Motor neuron (in vitro differentiated cells): ENCODE data around the gene SFXN4. TPM values are rescaled to one million over a fixed set of nuclear protein-coding genes. Genes with fewer than 3 reads are reported as not detected.

Source experiments
- ATAC-seq, 8 experiments: fragments of 200-7000 bp; cut with Tn5 transposase; replicated peaks in 6 of 8; 2 replicates each; pipeline ENCODE4 v1.8.0; 2021; ENCODE audit warnings: mild to moderate bottlenecking in 8 of 8, moderate library complexity in 8 of 8
- H3K27ac ChIP-seq, 2 donors: fragments of 250-450 bp; sonication (Bioruptor Pico); 2 replicates each; pipeline ENCODE4 v1.9.0; 2021; ENCODE audit warnings: antibody characterized with exemption in 2 of 2, mild to moderate bottlenecking in 2 of 2, moderate library complexity in 1 of 2
- H3K4me1 ChIP-seq, 2 donors: fragments of 250-450 bp; sonication (Bioruptor Pico); replicated peaks in 1 of 2; 2 replicates each; pipeline ENCODE4 v1.6.1; 2021; ENCODE audit warnings: antibody characterized with exemption in 2 of 2, mild to moderate bottlenecking in 2 of 2, moderate library complexity in 1 of 2
- H3K4me3 ChIP-seq, 5 donors: fragments of 250-450 bp; sonication (Bioruptor Pico); 2 replicates each; pipeline ENCODE4 v1.9.0; 2021; ENCODE audit warnings: antibody characterized with exemption in 5 of 5, mild to moderate bottlenecking in 5 of 5, moderate library complexity in 4 of 5
- WGBS, 10 experiments: fragments of 450-650 bp; shearing (Covaris generic); methylation state at CpG; one replicate each; pipeline ENCODE4 v1.0.0; 2022; 5-methylcytosine and 5-hydroxymethylcytosine counted together
- in situ Hi-C, 9 experiments: fragments of 400-800 bp; cut with MboI; loops; one replicate each; pipeline ENCODE4 v1.15.0; 2021; ENCODE audit warnings: low sequenced_read_pairs in 9 of 9, low pct_unique_long_range_greater_than_20kb in 2 of 9; ENCODE audit not compliant: unreplicated experiment in 9 of 9
- total RNA-seq, 8 experiments: library from RNA; unstranded; fragments of 300-600 nt; gene quantifications; 2 replicates each; pipeline versions ENCODE4 v1.2.3 to v1.2.4, GENCODE V29; 2022

The SFXN4 gene
- total RNA-seq, 8 experiments from 2014 or later, result 10.9 to 57.0 (median 21.8) TPM

DNA sequence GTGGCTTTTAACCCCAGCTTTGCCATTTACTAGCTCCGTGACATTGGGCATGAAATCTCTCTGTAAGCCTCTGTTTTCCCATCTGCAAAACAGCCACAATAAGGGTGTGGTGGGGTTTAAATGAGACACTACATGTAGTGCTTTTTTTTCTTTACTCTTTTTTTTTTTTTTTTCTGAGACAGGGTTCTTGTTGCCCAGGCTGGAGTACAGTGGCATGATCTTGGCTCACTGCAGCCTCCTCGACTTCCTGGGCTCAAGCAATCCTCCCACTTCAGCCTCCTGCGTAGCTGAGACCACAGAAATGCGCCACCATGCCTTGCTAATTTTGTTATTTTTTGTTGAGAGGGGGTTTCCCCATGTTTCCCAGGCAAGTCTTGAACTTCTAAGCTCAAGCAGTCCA is 69.9 kb downstream of the SFXN4 start:
- in situ Hi-C loops, result no loop called here
- H3K27ac ChIP-seq, result no peak overlapping the region
- no peak for ATAC-seq
- H3K4me1 ChIP-seq, result no peaks in the 10 kb centered on the region
- no peak overlapping the region for H3K4me3 ChIP-seq
- 35 to 92% (median 66%) methylated on average over 1 to 4 of the region's 4 CpGs; no CpG with 5 or more reads in 2 of the 10 experiments for WGBS, 10 experiments

GRCh38 chr10:119090968-119091367 is 74.5 kb downstream of the SFXN4 start:
- H3K4me1 ChIP-seq, result no peaks in the 10 kb centered on the region
- in situ Hi-C loops, result no loop called here
- 0 to 92% (median 60%) methylated on average over 1 to 5 of the region's 5 CpGs; no CpG with 5 or more reads in 2 of the 10 experiments for WGBS, 10 experiments
- no peak overlapping the region for H3K4me3 ChIP-seq
- no peak overlapping the region for H3K27ac ChIP-seq
- ATAC-seq, result peak in 3 of 8 experiments; percentile 97 to 100 (median 99)

Other genes with a start within 250 kb of the SFXN4 start
- gene NANOS1, start 136.0 kb downstream of the SFXN4 start, total RNA-seq, result 10 to 100 TPM in 1 of 8 experiments, 1 to 10 TPM in 7; 1.1 to 26.4 (median 6.7) TPM
- 100 to 1,000 TPM in 5 of 8 experiments, 10 to 100 TPM in 3; 75.7 to 184 (median 113) TPM for gene EIF3A, start 84.9 kb downstream of the SFXN4 start, total RNA-seq
- 10 to 100 TPM; 29.1 to 51.2 (median 39.8) TPM for gene DENND10, start 61.6 kb downstream of the SFXN4 start, total RNA-seq
- gene PRDX3, start 13.1 kb upstream of the SFXN4 start, total RNA-seq, result 100 to 1,000 TPM in 5 of 8 experiments, 10 to 100 TPM in 3; 78.5 to 191 (median 129) TPM
- gene GRK5, start 41.9 kb upstream of the SFXN4 start, total RNA-seq, result 10 to 100 TPM in 5 of 8 experiments, 1 to 10 TPM in 3; 4.0 to 27.2 (median 11.1) TPM